ENCODE results near the gene F12. TPM values are rescaled to one million over a fixed set of nuclear protein-coding genes. Genes with fewer than 3 reads are reported as not detected.

The F12 gene
- total RNA-seq, 5 donors from 2014 or later (not counting 1 experiment from before 2014, with no cell fraction given), result 0.28 to 0.98 (median 0.42) TPM; not detected in 1

GRCh38 chr5:177427919-177428573 is 18.7 kb upstream of the F12 start:
- peaks cover 61 to 76% (median 74%) of the 10 kb centered on the region in 3 donors for H3K4me1 Mint-ChIP-seq
- ChIA-PET POLR2A (interaction anchor here in 1 of 2 donors (1.0 kb wide), 1 partner anchor 16 kb away, joined by 3 read pairs; no protein-coding TSS in a partner anchor), CTCF (interaction anchor here in 1 of 2 donors (0.9 to 3.2 kb wide), 4 partner anchors 11 to 27 kb away, joined by 3 to 37 read pairs (median 16); no protein-coding TSS in a partner anchor)
- peak overlapping the region; percentile 95 for H3K27ac Mint-ChIP-seq
- no peaks in the 10 kb centered on the region for H3K27me3 ChIP-seq (replicated peaks in 1 of 2; ENCODE audit: control insufficient read depth in 2 of 2, extremely low read depth in 1 of 2, insufficient read depth in 2 of 2, low read length in 1 of 2)
- no peaks in the 10 kb centered on the region for H3K9me3 Mint-ChIP-seq
- 7% methylated on average over 8 of the region's 11 CpGs for WGBS (ENCODE audit: insufficient coverage)
- H3K27ac ChIP-seq (ENCODE audit: low read length), result peak overlapping the region; percentile 84
- peak overlapping the region; percentile 79 to 92 (median 86) for H3K4me3 Mint-ChIP-seq
- H3K9me3 ChIP-seq, result no peaks in the 10 kb centered on the region
- H3K27me3 Mint-ChIP-seq, result no peaks in the 10 kb centered on the region
- no peak for ATAC-seq (replicated peaks in 1 of 4)
- peaks cover 48 to 81% of the 10 kb centered on the region in 2 experiments for H3K4me1 ChIP-seq (ENCODE audit: control insufficient read depth in 1 of 2, extremely low read depth in 1 of 2, insufficient read depth in 2 of 2, low read length in 2 of 2)
- peaks cover 9 to 37% of the 10 kb centered on the region in 2 donors for H3K36me3 ChIP-seq (ENCODE audit: control insufficient read depth in 2 of 2, extremely low read depth in 1 of 2, insufficient read depth in 1 of 2, low read length in 1 of 2)
- peak overlapping the region; percentile 68 to 85 for H3K4me3 ChIP-seq (ENCODE audit: control insufficient read depth in 1 of 2, extremely low read depth in 1 of 2, low read length in 1 of 2)
- H3K36me3 Mint-ChIP-seq, result peaks cover 8% of the 10 kb centered on the region
- DNase-seq, result peak in 3 of 35 experiments; percentile 18 to 35 (median 22)

DNA sequence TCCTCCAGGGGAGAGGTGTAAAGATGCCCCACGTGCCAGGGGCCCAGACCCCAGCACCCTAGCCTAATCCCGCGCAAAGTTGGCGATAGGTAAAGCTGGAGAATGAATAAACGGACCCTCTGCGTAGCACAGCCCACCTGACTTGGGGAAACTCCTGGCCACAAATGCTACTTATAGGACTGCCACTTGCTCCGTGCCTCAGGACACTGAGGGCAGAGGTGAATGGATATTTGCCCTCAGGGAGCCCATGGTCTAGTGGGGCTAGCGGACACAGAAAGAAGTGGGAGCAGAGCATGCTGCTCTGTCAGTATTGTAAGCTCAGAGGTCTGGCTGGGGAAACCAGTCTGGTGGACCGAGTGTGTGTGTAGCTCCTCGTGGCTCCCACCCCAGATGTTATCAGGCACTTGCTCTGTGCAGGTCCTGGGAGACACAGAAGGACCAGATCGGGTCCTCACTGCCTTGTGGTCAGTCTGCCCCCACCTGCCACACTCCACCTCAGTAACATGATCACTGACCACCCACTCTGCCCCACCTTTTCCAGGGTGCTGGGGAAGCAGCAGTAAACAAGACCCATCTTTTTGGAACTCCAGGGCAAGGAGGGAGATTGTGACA is 18.0 kb upstream of the F12 start:
- Histone ChIP-seq H3K4me3 (ENCODE audit: control insufficient read depth in 1 of 2, extremely low read depth in 1 of 2, low read length in 1 of 2) (peak overlapping the region; percentile 68 to 85), H3K27me3 (replicated peaks in 1 of 2; ENCODE audit: control insufficient read depth in 2 of 2, extremely low read depth in 1 of 2, insufficient read depth in 2 of 2, low read length in 1 of 2) (no peaks in the 10 kb centered on the region), H3K9me3 (no peaks in the 10 kb centered on the region), H3K4me1 (ENCODE audit: control insufficient read depth in 1 of 2, extremely low read depth in 1 of 2, insufficient read depth in 2 of 2, low read length in 2 of 2) (peaks cover 41 to 74% of the 10 kb centered on the region in 2 experiments), H3K36me3 (ENCODE audit: control insufficient read depth in 2 of 2, extremely low read depth in 1 of 2, insufficient read depth in 1 of 2, low read length in 1 of 2) (peaks cover 4 to 30% of the 10 kb centered on the region in 2 donors), H3K27ac (ENCODE audit: low read length) (peak overlapping the region; percentile 84)
- WGBS (ENCODE audit: insufficient coverage), result 1% methylated on average over 10 of the region's 11 CpGs
- H3K4me1 Mint-ChIP-seq, result peaks cover 58 to 70% (median 67%) of the 10 kb centered on the region in 3 donors
- no peak for DNase-seq
- ChIA-PET CTCF (interaction anchor here in 1 of 2 donors (1.4 to 3.2 kb wide), 7 partner anchors 18 to 37 kb away, joined by 3 to 37 read pairs (median 17); partner anchors contain the start of gene PRR7), POLR2A (interaction anchor here (1.0 to 2.1 kb wide), 3 partner anchors 14 to 18 kb away, joined by 3 to 9 read pairs (median 3); no protein-coding TSS in a partner anchor)
- peaks cover 8% of the 10 kb centered on the region for H3K36me3 Mint-ChIP-seq
- peak overlapping the region; percentile 79 to 92 (median 86) for H3K4me3 Mint-ChIP-seq
- H3K9me3 Mint-ChIP-seq, result no peaks in the 10 kb centered on the region
- no peaks in the 10 kb centered on the region for H3K27me3 Mint-ChIP-seq
- no peak for ATAC-seq (replicated peaks in 1 of 4)
- peak overlapping the region; percentile 95 for H3K27ac Mint-ChIP-seq

DNA sequence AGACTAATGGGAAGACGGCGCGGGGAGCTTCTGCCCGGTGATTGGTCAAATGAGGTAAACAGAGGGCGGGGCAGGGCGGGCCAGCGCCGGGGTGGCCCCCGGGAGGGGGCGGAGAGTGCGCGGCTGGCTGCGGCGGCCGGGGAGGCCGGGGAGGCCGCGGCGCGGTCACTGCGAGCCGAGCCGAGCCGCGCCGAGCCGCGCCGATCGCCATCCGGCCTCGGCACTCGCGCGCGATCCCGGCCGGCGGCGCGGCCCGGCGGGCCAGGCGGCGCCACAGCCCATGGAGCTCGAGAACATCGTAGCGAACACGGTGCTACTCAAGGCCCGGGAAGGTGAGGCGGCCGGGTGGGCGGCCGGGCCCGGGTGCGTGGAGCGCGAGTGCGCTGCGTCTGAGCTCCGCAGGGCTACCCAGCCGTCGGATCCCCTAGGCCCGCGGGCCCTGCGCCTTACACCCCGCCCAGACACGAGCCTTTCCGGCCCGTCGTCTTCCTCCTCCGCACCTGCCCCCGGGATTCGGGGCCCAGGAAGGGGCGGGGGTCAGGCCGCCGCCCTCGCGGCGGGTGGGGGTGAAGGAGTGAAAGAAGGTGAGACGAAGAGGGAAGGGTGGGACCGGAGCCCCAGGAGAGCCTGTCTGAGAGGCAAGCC is 17.3 kb upstream of the F12 start, which contains the start of gene GRK6:
GRK6 (plus strand) TSS at position 111 of the 645 bp plus-strand sequence; CDS start at position 281, 170 bp downstream.
- Histone ChIP-seq H3K4me1 (ENCODE audit: control insufficient read depth in 1 of 2, extremely low read depth in 1 of 2, insufficient read depth in 2 of 2, low read length in 2 of 2) (peaks cover 37 to 68% of the 10 kb centered on the region in 2 experiments), H3K27ac (ENCODE audit: low read length) (peak within 1 kb of the TSS; percentile 87), H3K36me3 (ENCODE audit: control insufficient read depth in 2 of 2, extremely low read depth in 1 of 2, insufficient read depth in 1 of 2, low read length in 1 of 2) (peaks cover 4 to 23% of the 10 kb centered on the region in 2 donors), H3K27me3 (replicated peaks in 1 of 2; ENCODE audit: control insufficient read depth in 2 of 2, extremely low read depth in 1 of 2, insufficient read depth in 2 of 2, low read length in 1 of 2) (no peaks in the 10 kb centered on the region), H3K4me3 (ENCODE audit: control insufficient read depth in 1 of 2, extremely low read depth in 1 of 2, low read length in 1 of 2) (peak within 1 kb of the TSS; percentile 77 to 85), H3K9me3 (no peaks in the 10 kb centered on the region)
- under 1% methylated on average over 66 of the region's 82 CpGs for WGBS (ENCODE audit: insufficient coverage)
- peak in 34 of 35 experiments; percentile 47 to 78 (median 61) for DNase-seq
- peaks cover 8% of the 10 kb centered on the region for H3K36me3 Mint-ChIP-seq
- peak within 1 kb of the TSS; percentile 99 for H3K27ac Mint-ChIP-seq
- H3K27me3 Mint-ChIP-seq, result no peaks in the 10 kb centered on the region
- peak; percentile 15 to 72 (median 66) for ATAC-seq (replicated peaks in 1 of 4)
- H3K4me3 Mint-ChIP-seq, result peak within 1 kb of the TSS; percentile 79 to 92 (median 90)
- H3K9me3 Mint-ChIP-seq, result no peaks in the 10 kb centered on the region
- CTCF ChIA-PET, result interaction anchor here in 1 of 2 donors (0.5 to 3.2 kb wide), 11 partner anchors 12 to 80 kb away, joined by 3 to 37 read pairs (median 7); partner anchors contain the start of gene PRR7
- peaks cover 56 to 63% (median 60%) of the 10 kb centered on the region in 3 donors for H3K4me1 Mint-ChIP-seq
- POLR2A ChIA-PET, result interaction anchor here (0.6 to 2.1 kb wide), 7 partner anchors 14 to 37 kb away, joined by 3 to 13 read pairs (median 5); no protein-coding TSS in a partner anchor

DNA sequence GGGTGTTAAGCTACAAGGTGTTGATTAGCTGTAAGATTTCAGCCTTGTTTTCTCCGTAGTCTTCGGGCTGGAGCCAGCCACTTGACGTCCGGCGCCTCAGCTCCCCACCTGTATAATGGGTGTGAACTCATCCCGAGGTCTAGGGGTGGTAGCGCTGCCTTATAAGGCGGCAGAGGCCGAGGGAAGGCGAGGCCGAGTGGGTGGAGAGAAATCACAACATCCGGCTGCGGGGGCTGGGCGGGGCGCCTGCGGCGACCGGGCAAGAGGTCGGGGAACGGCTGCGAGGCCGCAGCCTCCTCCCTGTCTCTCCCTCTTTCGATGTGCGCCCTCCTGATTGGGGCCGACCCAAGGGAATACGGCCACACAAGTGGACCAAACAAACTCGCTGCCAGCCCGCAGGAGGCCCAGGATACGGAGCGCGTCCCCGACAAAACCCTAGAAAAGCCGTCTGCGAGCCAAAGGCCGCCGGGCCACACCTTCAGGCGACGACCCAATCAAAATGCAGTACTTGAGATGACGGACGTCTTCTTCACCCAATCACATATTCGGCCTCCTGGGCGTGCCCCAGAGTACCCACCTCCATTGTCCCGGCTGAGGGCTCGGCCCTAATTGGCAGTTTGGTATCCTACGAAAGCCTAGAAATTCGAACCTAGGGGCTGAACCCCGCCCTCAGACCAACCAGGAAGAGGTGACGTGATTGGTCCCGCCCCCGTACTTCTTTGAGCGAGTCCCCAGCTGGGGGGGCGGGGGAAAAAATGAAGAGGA is 16.6 kb upstream of the F12 start:
- Mint-ChIP-seq H3K4me1 (peaks cover 49 to 56% (median 53%) of the 10 kb centered on the region in 3 donors), H3K27ac (peak overlapping the region; percentile 99), H3K4me3 (peak overlapping the region; percentile 79 to 92 (median 90)), H3K9me3 (no peaks in the 10 kb centered on the region), H3K36me3 (peaks cover 4% of the 10 kb centered on the region), H3K27me3 (no peaks in the 10 kb centered on the region)
- no peaks in the 10 kb centered on the region for H3K9me3 ChIP-seq
- ATAC-seq (replicated peaks in 1 of 4) (peak; percentile 80 to 82 (median 80)), DNase-seq (peak; percentile 98 to 100 (median 100))
- peak overlapping the region; percentile 87 for H3K27ac ChIP-seq (ENCODE audit: low read length)
- H3K36me3 ChIP-seq (ENCODE audit: control insufficient read depth in 2 of 2, extremely low read depth in 1 of 2, insufficient read depth in 1 of 2, low read length in 1 of 2), result peaks cover 4 to 20% of the 10 kb centered on the region in 2 donors
- ChIA-PET CTCF (interaction anchor here in 1 of 2 donors (0.5 to 3.2 kb wide), 12 partner anchors 13 to 110 kb away, joined by 3 to 37 read pairs (median 6); partner anchors contain the start of gene PRR7), POLR2A (interaction anchor here (0.6 to 2.1 kb wide), 7 partner anchors 13 to 37 kb away, joined by 3 to 13 read pairs (median 5); no protein-coding TSS in a partner anchor)
- under 1% methylated on average over 44 of the region's 52 CpGs for WGBS (ENCODE audit: insufficient coverage)
- peaks cover 32 to 61% of the 10 kb centered on the region in 2 experiments for H3K4me1 ChIP-seq (ENCODE audit: control insufficient read depth in 1 of 2, extremely low read depth in 1 of 2, insufficient read depth in 2 of 2, low read length in 2 of 2)
- peak overlapping the region; percentile 71 to 77 for H3K4me3 ChIP-seq (ENCODE audit: control insufficient read depth in 1 of 2, extremely low read depth in 1 of 2, low read length in 1 of 2)
- H3K27me3 ChIP-seq (replicated peaks in 1 of 2; ENCODE audit: control insufficient read depth in 2 of 2, extremely low read depth in 1 of 2, insufficient read depth in 2 of 2, low read length in 1 of 2), result no peaks in the 10 kb centered on the region

- Mint-ChIP-seq H3K9me3 (no peaks in the 10 kb centered on the region), H3K27ac (peak overlapping the region; percentile 99), H3K36me3 (peaks cover under 1% of the 10 kb centered on the region), H3K27me3 (no peaks in the 10 kb centered on the region), H3K4me1 (peaks cover 42 to 49% (median 47%) of the 10 kb centered on the region in 3 donors), H3K4me3 (peak overlapping the region; percentile 79 to 92 (median 90))
- Histone ChIP-seq H3K27me3 (replicated peaks in 1 of 2; ENCODE audit: control insufficient read depth in 2 of 2, extremely low read depth in 1 of 2, insufficient read depth in 2 of 2, low read length in 1 of 2) (no peaks in the 10 kb centered on the region), H3K4me3 (ENCODE audit: control insufficient read depth in 1 of 2, extremely low read depth in 1 of 2, low read length in 1 of 2) (peak overlapping the region; percentile 71 to 77), H3K9me3 (no peaks in the 10 kb centered on the region), H3K36me3 (ENCODE audit: control insufficient read depth in 2 of 2, extremely low read depth in 1 of 2, insufficient read depth in 1 of 2, low read length in 1 of 2) (peaks cover 2 to 13% of the 10 kb centered on the region in 2 donors), H3K27ac (ENCODE audit: low read length) (peak overlapping the region; percentile 87), H3K4me1 (ENCODE audit: control insufficient read depth in 1 of 2, extremely low read depth in 1 of 2, insufficient read depth in 2 of 2, low read length in 2 of 2) (peaks cover 27 to 54% of the 10 kb centered on the region in 2 experiments)
- ATAC-seq (replicated peaks in 1 of 4) (peak in 3 of 4 experiments; percentile 3 to 11 (median 7)), DNase-seq (no peak)
- ChIA-PET CTCF (interaction anchor here in 1 of 2 donors (0.5 to 3.2 kb wide), 7 partner anchors 20 to 109 kb away, joined by 4 to 37 read pairs (median 17); no protein-coding TSS in a partner anchor), POLR2A (interaction anchor here (0.6 to 2.1 kb wide), 4 partner anchors 12 to 21 kb away, joined by 3 to 13 read pairs (median 6); no protein-coding TSS in a partner anchor)
- WGBS (ENCODE audit: insufficient coverage), result 38% methylated on average over 13 of the region's 13 CpGs
These were observed 15.9 kb upstream of the F12 start for GRCh38 chr5:177425196-177425800.
